ENCODE data around the gene ERF.

The ERF gene

DNA sequence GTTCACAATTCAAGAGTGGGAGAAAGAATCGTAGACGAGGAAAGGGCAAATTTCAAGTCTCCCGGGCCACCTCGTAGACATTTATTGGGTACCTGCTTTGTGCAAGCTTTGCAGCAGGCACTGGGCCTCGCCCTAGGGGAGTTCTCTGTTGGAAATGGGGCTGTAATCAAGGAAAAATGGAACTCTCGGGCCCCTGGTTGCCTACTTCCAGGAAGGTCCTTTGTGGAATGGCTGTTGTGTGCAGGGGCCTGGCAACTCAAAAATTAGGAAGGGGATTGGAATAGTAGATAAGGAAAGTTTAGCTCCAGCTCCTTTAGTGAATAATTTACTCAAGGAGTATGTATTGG is 34.2 kb downstream of the ERF start:
- TF ChIP-seq EZH2phosphoT487 (IDR thresholded peaks at IDR 0.05; ENCODE audit: borderline replicate concordance, low read length) (no peak), CTCF (IDR thresholded peaks at IDR 0.05; ENCODE audit: low read depth, low read length, poor library complexity, severe bottlenecking) (no peak)
- Histone ChIP-seq H3F3A (ENCODE audit: control insufficient read depth, insufficient read depth) (no peaks in the 10 kb centered on the region), H3K79me2 (ENCODE audit: control insufficient read depth, low read length) (peaks cover 85% of the 10 kb centered on the region), H3K4me3 (ENCODE audit: low read length) (peak overlapping the region; percentile 100), H3K36me3 (ENCODE audit: control insufficient read depth, low read length) (peaks cover 53% of the 10 kb centered on the region), H4K20me1 (ENCODE audit: control insufficient read depth, insufficient read depth, low read depth, low read length) (peaks cover 10% of the 10 kb centered on the region; the same call in 1 of the 2 replicates), H3K9me3 (ENCODE audit: control insufficient read depth, insufficient read depth, low read length) (no peaks in the 10 kb centered on the region), H3K4me1 (ENCODE audit: control insufficient read depth, low read length) (peaks cover 42% of the 10 kb centered on the region), H3K27me3 (ENCODE audit: control insufficient read depth, low read length) (no peaks in the 10 kb centered on the region), H3K27ac (ENCODE audit: low read depth, low read length) (peak overlapping the region; percentile 64), H3K9me2 (replicated peaks; ENCODE audit: control insufficient read depth, low read length) (no peaks in the 10 kb centered on the region), H3K4me2 (ENCODE audit: low read length) (peak overlapping the region; percentile 89)

DNA sequence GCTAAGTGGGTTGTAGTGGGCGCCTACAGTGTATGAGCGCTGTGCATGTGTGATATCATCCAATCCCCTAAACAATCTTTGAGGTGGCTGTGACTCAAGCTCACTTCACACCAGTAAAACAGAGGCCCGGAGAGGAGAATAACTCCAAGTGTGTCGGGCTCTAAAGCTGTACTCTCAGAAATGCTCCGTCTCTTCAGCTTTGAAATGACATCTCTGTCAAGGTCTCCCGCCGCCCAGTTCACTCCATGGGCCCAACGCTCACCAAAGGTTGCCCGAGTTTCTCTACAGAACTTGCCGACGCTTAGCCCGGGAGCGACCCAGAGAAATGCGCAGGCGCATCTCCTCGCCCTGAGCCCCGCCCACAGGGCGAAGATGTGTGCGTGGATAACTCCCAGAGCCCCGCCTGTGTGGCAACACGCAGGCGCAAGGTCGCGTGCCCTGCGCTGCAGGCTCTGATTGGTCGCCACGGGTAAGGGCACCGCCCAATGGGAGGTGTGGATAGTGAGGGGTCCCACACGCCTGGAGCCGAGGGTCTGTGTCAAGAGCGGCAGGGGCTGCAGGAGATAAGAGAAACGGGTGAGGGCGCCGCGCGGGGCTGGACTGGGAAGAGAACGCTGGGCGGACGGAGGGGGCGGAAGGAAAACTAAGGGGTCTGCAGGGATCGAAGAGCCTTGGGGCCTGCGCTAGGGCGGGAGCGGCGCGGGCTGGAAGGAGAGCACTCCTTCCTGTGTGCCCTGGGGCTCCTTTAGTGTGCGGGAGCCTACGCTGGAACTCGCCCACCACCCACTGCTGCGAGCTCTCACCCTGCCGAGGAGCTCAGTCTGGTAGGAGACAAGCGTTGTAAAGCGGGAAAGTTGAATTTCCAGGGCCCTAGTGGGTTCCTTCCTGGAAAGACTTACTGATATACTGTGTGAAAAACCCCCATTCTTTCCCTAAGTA is 34.8 kb downstream of the ERF start, which contains the start of gene ZNF526:
Gene ZNF526 (plus strand): TSS at position 501 of the 939 bp plus-strand sequence. CDS start 4,092 bp downstream, outside the sequence.
- peaks cover 53% of the 10 kb centered on the region for H3K36me3 ChIP-seq (ENCODE audit: control insufficient read depth, low read length)
- no peak for TF ChIP-seq EZH2phosphoT487 (IDR thresholded peaks at IDR 0.05; ENCODE audit: borderline replicate concordance, low read length)
- peak; percentile 39 for TF ChIP-seq CTCF (IDR thresholded peaks at IDR 0.05; ENCODE audit: low read depth, low read length, poor library complexity, severe bottlenecking)
- H3K9me2 ChIP-seq (replicated peaks; ENCODE audit: control insufficient read depth, low read length), result no peaks in the 10 kb centered on the region
- peaks cover 48% of the 10 kb centered on the region for H3K4me1 ChIP-seq (ENCODE audit: control insufficient read depth, low read length)
- H3K9me3 ChIP-seq (ENCODE audit: control insufficient read depth, insufficient read depth, low read length), result no peaks in the 10 kb centered on the region
- H3K27me3 ChIP-seq (ENCODE audit: control insufficient read depth, low read length), result no peaks in the 10 kb centered on the region
- H3K4me3 ChIP-seq (ENCODE audit: low read length), result peak within 1 kb of the TSS; percentile 100
- peaks cover 12% of the 10 kb centered on the region; the same call in 1 of the 2 replicates for H4K20me1 ChIP-seq (ENCODE audit: control insufficient read depth, insufficient read depth, low read depth, low read length)
- H3K27ac ChIP-seq (ENCODE audit: low read depth, low read length), result peak within 1 kb of the TSS; percentile 64
- peaks cover 89% of the 10 kb centered on the region for H3K79me2 ChIP-seq (ENCODE audit: control insufficient read depth, low read length)
- no peaks in the 10 kb centered on the region for H3F3A ChIP-seq (ENCODE audit: control insufficient read depth, insufficient read depth)
- H3K4me2 ChIP-seq (ENCODE audit: low read length), result peak within 1 kb of the TSS; percentile 89

- peaks cover 63% of the 10 kb centered on the region for H3K36me3 ChIP-seq (ENCODE audit: control insufficient read depth, low read length)
- H4K20me1 ChIP-seq (ENCODE audit: control insufficient read depth, insufficient read depth, low read depth, low read length), result peaks cover 14% of the 10 kb centered on the region; the same call in 1 of the 2 replicates
- H3K4me1 ChIP-seq (ENCODE audit: control insufficient read depth, low read length), result peaks cover 48% of the 10 kb centered on the region
- peak within 1 kb of the TSS; percentile 89 for H3K4me2 ChIP-seq (ENCODE audit: low read length)
- H3F3A ChIP-seq (ENCODE audit: control insufficient read depth, insufficient read depth), result no peaks in the 10 kb centered on the region
- no peaks in the 10 kb centered on the region for H3K27me3 ChIP-seq (ENCODE audit: control insufficient read depth, low read length)
- no peaks in the 10 kb centered on the region for H3K9me3 ChIP-seq (ENCODE audit: control insufficient read depth, insufficient read depth, low read length)
- peak within 1 kb of the TSS; percentile 98 for H3K4me3 ChIP-seq (ENCODE audit: low read length)
- no peaks in the 10 kb centered on the region for H3K9me2 ChIP-seq (replicated peaks; ENCODE audit: control insufficient read depth, low read length)
- peak within 1 kb of the TSS; percentile 69 for H3K27ac ChIP-seq (ENCODE audit: low read depth, low read length)
- H3K79me2 ChIP-seq (ENCODE audit: control insufficient read depth, low read length), result peaks cover 94% of the 10 kb centered on the region
- TF ChIP-seq CTCF (IDR thresholded peaks at IDR 0.05; ENCODE audit: low read depth, low read length, poor library complexity, severe bottlenecking) (no peak), EZH2phosphoT487 (IDR thresholded peaks at IDR 0.05; ENCODE audit: borderline replicate concordance, low read length) (no peak)
Observed at GRCh38 chr19:42217520-42218437, 37.1 kb downstream of the ERF start, which contains the start of gene DEDD2. TSS of gene DEDD2 (minus strand) at chr19:42217677. CDS start at chr19:42217007, 670 bp downstream.

All from DOHH2 (cell line).